DMS114 treated with DMSO at 0.1 percent for 48 hours (cell line): Measurements from ENCODE around the gene SKIC3.

ENCODE experiments used
- DNase-seq: peaks from one replicate; lab custom pipeline; 2025; ENCODE audit not compliant: unreplicated experiment; lab: John Stamatoyannopoulos, UW

Gene SKIC3

DNA sequence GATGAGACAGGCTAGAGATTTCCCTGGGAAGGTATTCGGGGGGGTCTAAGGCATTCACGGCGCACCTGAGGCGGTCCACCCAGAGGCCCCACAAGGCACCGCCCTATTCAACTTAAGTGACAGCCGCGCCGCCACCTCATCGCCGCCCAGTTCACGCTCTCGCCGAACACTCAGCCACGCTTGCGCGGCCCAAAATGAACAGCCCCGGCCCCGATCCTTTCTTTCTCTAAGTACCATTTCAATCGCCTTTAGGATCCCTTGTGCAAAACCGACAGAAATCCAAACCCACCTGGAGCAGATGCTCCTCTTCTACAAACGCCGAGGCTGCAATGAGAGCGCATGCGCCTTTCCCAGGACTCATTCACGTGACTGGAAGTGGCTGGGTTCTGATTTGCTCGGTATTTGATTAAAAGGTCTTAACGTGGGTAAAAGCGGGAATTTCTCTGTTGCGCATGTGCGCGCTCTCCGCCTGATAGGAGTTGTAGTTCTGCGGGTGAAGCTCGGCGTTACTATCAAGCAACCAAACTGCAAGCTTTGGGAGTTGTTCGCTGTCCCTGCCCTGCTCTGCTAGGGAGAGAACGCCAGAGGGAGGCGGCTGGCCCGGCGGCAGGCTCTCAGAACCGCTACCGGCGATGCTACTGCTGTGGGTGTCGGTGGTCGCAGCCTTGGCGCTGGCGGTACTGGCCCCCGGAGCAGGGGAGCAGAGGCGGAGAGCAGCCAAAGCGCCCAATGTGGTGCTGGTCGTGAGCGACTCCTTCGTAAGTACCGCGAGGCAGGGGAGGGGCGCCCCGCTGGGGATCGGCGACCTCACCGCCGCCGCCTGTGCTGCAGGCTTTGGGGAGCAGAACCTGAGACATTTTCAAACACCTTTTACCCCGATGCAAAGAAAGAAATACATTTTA lies at the start of gene SKIC3, which contains the start of gene ARSK:
TSS of gene SKIC3 (minus strand) at position 331 of the 902 bp plus-strand sequence. CDS start 7,827 bp downstream, outside the sequence.
TSS of gene ARSK (plus strand) at position 455 of the 902 bp plus-strand sequence. CDS start at position 633, 178 bp downstream.
- DNase-seq: peak; percentile 98

- no peak for DNase-seq
Measured at GRCh38 chr5:95600557-95600956, 45.8 kb upstream of the SKIC3 start.

GRCh38 chr5:95599252-95599651 lies 44.5 kb upstream of the SKIC3 start:
- DNase-seq: no peak

- no peak for DNase-seq
Measured at GRCh38 chr5:95595289-95595931, 40.6 kb upstream of the SKIC3 start.

DNA sequence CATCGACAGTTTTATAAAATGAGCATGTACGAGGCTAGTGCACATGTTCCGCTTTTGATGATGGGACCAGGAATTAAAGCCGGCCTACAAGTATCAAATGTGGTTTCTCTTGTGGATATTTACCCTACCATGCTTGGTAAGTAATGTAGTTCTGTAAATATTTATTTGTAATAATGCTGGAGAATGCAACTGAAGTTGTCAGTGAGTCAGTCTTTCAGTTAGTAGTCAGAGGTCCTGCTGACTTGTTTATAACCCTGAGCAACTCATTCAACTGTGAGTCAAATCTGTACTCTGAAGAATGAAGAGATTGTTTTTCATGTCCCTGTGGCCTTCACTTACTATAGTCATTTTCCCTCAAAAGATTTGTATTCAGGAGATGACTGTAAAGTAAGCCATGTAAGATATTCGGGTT lies 36.7 kb upstream of the SKIC3 start:
- no peak for DNase-seq

DNA sequence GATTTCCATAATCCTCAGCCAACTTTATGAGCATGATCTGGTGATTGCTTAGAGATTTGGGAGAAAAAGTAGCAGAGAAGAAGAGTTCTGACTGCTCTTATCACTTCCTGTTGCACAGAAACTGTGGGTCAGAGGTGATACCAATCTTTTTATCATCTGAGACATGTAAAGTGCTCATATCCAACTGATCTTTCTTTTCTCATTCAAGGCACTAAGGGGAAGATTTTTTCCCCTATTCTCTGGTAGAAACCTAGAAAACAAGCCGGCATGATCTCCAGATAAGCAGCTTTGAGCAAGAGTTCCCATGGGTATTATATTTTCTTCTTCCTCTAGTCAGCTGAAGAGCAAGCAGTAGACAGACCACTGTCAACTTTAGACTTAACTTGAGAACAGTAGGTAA lies 36.1 kb upstream of the SKIC3 start:
- DNase-seq: no peak

GRCh38 chr5:95583992-95584391 lies 29.2 kb upstream of the SKIC3 start:
- no peak for DNase-seq

DNA sequence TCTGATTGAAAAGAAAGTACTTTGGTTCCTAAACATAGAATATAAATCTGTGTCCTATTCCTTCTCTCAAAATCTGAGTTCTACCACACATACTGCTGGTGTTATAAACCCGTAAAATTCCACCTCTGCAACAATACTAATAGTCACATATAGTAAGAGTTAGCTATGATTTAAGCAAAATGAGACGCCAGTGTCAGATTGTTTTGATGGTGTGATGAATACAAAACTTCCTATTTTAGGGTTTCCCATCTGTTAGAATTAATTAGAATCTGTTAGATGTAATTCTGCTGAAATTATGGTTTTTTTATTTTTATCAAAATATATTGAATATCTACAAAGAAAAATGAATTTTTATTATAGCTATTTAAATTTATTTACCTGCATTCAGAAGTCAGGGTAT lies 26.8 kb upstream of the SKIC3 start:
- DNase-seq: no peak

DNA sequence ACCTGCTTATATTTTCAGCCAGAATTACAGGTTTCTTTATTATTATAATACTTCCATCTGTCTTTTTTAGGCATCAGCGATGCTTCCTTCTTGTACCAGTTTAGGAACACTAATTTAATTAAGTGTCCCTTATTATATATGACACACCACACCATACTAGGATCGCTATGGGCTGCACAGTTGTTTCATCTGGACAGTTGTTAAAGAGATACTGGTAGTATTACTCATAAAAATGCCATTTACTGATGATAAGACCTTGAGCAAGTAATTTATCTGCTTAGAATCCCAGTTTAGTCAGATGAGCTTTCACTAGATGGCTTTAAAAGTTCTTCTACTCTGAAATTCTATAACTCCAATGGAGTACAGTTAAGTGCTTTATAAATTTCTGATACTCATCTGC lies 17.2 kb upstream of the SKIC3 start:
- no peak for DNase-seq

GRCh38 chr5:95565280-95565920 lies 10.6 kb upstream of the SKIC3 start:
- DNase-seq: no peak

- DNase-seq: no peak
Measured at GRCh38 chr5:95564450-95564849, 9.7 kb upstream of the SKIC3 start.

DNA sequence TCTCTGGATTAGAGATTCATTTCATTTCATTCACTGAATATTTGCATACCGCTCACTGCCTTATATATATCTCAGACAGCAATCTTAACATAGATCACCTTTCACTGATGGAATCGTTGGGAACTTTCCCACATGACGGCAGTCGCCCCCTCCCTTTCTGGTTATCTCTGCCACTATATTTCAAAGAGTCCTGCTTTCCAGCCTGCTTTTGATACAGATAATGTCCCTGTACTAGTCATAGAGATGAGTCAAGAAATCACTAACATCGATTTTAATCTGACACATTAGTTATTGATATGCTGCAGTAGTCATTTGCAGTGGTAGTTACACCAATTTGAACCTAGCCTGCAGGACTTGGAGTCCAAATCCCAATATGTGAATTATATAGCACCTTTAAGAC lies 8.6 kb upstream of the SKIC3 start:
- no peak for DNase-seq

GRCh38 chr5:95562282-95562681 lies 7.5 kb upstream of the SKIC3 start:
- DNase-seq: no peak

- DNase-seq: no peak
Measured at GRCh38 chr5:95557841-95558240, 3.1 kb upstream of the SKIC3 start.

GRCh38 chr5:95555553-95555952 lies 776 bp upstream of the SKIC3 start:
- no peak for DNase-seq

DNA sequence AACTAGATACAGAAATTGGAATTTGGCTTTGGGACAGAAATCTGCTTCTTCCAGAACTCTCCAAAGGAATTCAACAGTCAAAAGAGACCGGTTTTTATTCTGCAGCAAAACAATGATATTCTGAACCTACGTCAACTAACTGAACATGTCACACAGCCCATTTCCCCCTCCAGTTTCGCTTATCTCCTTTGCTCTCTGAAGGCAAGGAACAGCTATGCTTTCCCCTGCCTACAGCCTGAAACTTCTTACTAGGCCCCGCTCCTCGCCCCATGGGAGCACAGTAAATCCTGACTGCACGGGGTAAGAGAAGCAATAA lies 488 bp downstream of the SKIC3 start:
- DNase-seq: no peak

GRCh38 chr5:95549030-95549429 lies 5.7 kb downstream of the SKIC3 start:
- DNase-seq: no peak

GRCh38 chr5:95543017-95543705 lies 11.6 kb downstream of the SKIC3 start:
- DNase-seq: no peak

- DNase-seq: no peak
Measured at GRCh38 chr5:95537501-95537900, 17.3 kb downstream of the SKIC3 start.

DNA sequence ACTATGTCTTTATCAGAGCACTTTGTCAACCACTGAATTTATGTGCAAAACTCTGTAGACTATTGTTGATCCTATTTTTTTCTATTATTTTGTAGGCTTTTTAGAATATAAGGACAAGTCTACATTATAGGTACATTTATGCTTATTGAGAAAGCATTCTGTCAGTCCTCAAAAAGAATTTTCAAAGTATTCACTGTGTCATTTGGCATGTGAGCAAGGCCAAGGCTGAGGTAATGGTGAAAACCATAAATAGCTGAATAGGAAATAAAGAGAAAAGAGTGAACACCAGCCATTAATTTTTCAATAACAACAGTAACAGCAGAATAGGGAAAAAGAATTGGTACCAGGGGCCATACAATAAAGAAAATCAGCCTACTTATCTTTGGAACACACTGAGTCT lies 21.0 kb downstream of the SKIC3 start:
- no peak for DNase-seq

GRCh38 chr5:95533106-95533505 lies 21.7 kb downstream of the SKIC3 start:
- DNase-seq: no peak
